Activated T-helper 9 cell treated with anti-CD3 and anti-CD28 coated beads, Interleukin-2, amount 50 U/mL, for 16 hours (primary cell): ENCODE results near the gene IL17C.
A peak's percentile ranks its signal among the peaks of the same experiment; 100 is the strongest.

Source experiments
- DNase-seq: peaks from one replicate; pipeline ENCODE4 v3.0.0-alpha.2; 2020; ENCODE audit warnings: low read depth

The IL17C gene

DNA sequence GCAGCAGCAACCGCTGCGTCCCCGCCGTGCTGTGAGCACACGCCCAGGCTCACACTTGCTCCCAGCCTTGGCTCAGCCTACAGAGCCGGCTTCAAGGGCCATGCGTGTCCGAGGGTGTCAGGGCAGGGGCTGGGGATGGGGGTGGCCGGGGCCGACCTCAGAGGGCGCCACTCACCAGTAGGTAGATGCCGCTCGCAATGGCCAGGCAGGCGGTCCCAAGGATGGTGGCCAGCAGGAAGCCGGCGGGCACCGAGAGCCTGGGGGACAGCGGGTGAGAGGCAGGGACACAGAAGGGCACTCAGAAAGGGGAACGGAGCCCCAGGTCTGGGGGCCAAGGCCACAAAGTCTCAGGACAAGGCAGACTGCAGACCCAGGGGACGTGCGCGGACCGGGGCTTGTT lies 7.6 kb downstream of the IL17C start:
- DNase-seq = no peak

DNA sequence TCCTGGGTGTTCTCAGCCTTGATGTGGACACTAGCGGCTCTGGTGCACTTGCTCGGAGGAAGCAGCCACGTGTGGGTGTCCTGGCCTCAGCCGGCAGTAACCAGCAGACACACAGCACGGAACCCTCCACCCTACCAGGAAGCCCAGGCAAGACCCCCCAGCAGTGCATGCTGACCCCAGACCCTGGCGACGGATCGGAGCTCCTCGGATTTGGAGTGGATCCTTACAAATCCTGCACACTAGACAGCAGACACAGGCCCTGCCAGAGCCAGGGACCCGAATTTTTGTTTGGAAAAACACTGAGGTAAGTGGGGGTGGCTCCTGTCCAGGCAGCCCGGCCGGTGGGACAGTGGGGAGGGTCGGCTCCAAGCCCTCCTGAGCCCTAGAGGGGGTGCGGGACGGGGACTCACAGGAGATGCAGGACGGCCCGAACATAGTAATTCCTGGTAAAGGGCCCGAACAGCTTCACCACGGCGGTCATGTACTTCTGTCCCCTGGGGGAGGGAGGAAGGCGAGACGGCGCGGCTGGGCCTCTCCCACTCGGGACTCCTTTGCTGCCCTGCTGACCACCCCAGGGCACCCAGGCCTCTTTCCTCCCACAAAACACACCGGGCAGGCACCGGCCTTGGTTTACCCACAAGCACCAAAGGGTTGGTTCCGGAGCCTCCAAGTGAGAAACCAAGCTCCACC lies 8.1 kb downstream of the IL17C start:
- no peak for DNase-seq

DNA sequence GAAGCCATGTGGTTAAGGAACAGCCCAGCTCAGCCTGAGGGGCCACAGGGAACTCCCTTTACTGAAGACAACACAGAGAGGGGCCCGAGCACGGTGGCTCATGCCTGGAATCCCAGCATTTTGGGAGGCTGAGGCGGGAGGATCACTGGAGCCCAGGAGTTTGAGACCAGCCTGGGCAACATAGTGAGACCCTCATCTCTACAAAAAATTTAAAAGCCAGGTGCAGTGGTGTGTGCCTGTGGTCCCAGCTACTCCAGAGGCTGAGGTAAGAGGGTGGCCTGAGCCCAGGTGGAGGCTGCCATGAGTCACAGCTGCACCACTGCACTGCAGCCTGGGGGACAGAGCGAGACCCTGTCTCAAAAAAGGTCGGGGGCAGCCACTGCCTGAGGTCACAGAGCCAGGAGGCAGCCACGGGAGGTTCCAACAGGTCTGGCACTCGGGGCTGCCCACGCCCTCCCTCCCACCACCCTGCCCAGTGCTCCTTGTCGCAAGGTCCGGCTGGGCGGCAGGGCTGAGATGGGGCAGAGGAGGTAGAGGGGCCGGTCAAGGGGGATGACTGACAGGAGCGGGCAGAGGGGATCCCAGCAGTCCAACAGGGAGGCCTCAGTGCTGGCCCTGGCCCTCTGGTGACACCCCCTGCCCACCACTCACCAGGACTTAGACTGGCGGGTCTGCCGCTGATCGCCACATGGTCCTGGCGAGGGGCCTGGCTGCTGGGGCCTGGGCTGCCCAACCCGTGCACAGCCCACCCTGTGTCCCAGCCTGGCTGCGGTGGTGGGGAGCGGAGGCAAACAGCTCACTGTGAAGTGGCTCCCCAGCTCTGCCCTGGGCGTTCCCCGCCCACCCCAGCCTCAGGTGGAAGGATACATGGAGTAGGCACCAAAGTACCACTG lies 9.1 kb downstream of the IL17C start:
- no peak for DNase-seq

DNA sequence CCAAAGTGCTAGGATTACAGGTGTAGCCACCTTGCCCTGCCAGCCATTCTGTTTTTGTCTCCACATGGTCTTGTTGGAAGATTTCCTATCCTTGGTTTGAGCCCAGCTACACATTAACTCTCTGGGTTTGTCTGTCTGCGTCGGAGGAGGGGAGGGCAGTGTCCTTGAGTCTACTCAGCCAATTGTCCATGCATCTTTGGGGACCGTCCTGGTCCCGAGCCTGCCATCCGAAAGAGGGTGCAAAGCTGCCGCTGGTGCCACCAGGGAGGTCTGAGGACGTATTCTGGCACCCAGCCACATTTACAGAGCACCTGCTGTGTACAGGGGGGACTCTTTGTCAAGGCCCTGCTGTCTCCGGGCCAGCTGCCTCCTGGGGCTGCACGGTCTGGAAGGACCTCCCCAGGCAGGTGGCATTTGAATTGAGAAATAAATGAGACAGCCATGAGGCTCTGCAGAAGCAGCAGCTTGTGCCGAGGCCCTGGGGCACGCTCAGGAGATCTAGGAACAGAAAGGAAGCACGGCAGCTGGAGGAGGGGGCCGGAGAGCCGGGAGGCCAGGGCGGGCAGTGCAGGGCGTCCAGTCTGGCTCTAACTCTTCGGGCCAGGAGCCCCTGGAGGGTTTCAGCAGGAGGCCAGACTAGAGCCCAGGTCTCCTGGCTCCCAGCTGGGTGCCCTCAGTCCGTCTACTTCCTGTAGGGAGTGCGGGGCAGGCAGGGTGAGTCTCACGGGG lies 11.0 kb downstream of the IL17C start:
- no peak for DNase-seq

DNA sequence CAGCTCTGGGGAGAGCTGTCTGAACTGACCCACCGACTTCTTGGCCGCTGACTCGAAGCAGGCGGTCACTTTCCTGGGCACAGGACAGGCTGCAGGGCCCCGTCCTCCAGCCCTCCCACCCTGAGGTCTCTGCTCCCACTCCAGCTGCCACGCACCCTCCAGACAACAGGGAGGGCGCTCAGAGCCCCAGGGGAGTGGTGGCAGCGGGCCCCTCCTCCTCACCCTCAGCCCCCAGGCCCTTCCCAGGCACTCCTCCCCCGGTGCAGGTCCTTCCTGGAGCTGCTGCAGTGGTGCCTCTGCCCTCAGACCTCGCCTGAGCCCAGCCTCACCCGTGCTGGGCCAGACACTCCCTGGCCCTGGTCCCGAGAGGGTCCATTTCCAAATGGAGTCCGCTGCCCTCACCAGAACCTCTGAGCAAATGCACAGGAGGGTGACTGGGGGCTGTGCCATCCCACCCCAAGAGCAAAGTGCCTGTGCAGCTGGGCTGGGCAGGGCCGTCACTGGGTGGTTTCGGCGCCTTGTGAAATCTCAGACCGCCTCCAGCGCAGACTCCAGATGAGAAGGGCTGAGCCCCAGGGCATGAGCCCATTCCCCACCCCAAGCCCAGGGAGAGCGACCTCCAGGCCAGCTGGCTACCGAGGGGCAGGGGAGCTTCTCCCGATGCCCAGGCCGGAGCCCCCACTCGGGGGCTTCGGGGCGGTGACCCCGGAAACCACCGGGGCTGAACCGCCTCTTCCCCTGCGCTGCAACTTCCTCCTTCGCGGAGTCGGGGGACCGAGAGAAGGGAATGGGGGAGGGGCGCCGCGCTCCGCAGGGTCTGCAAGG lies 11.8 kb downstream of the IL17C start:
- no peak for DNase-seq

DNA sequence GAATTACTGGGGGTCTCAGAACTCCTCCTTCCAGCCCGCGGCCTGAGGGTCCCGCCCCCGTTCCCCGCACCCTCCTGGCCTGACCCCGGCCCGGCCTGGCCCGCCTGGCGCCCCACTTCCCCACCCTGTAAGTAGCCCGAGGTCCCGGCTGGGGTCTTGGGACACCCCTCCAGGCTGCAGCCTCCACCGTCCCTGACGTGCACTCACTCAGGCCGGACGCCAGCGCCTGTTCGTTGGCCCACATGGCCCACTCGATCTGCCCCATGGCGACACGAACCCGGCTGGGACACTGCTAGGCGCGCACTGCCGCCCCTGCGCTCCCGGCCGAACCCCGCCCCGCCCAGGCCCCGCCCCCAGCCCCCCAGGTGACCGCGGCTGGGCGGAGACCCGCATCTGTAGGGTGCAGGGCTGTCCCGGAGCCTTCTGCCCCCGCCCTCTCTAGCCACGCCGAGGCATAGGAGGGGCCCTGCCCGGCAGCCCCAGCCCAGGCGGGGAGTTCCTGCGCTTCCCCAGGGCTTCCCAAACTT lies 12.4 kb downstream of the IL17C start, which contains the start of gene CYBA:
Gene CYBA (minus strand): TSS at position 305 of the 527 bp plus-strand sequence. CDS start 40 bp downstream, at position 265.
- peak; percentile 58 for DNase-seq

DNA sequence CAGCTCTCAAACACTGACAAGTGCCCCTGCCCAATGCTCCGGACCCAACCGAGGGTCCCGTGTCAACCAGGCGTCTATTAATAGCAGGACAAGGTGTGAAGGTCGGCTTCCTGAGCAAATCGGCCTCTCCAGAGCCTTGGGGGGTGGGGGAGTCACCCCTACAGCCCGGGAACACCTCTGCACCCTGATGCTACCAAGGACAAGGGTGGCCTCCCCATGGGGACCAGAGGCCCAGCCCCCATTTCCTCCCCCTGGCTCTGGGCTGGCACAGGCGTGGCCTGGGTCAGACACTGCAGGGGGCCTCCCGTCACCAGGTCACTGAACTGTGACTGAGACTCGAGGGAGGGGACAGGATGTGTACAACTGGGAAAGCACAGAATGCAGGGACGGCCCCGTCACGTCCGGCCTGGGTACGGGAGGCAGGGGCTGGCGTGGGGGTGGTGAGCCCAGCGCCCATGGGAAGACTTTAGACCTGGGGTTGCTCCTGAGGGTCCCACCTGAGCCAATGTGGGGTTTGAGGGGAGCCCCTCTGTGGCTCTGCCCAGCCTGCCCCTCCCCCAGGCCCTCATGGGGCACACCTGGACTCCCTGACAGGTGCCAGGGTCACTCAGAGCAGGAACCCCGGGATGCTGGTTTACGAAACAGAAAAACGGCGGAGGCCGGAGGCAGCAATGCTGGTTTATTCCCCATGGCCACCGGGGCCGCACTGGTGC lies 13.1 kb downstream of the IL17C start:
- DNase-seq = peak; percentile 50

DNA sequence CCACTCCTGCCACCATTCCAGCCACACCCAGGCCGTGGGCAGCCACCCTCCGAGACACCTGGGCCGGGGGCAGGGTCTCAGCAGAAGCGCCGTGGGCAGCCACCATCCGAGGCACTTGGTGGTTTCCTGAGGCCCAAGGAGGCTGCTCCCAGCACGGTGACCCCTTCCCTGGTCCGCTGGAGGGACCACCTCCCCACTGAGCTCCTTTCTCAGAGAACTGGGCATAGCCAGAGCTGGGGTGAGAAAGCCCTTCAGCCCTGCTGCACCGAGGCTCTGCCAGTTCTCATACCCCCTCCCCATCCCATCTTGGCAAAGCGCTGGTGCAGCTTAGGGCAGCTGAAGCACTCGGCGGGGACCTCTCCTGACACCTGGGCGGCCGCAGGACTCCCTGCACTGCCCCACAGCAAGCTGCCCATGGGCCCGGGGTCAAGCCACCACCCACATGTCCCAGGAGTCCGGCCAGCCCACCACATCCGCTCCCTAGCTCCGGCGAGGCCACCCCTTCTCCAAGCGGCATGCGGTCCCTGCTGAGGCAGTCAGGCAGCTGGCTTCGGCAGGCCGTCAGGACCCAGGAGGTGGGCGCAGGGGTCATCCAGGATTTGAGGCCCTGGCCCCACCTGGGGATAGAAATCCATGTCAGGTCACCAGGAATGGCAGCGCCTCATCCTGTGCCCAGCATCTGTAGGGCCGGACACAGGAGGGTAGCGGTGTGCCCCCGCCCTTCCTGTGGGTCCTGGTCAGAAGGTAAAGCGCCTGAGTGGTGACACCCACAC lies 13.8 kb downstream of the IL17C start:
- DNase-seq = no peak

DNA sequence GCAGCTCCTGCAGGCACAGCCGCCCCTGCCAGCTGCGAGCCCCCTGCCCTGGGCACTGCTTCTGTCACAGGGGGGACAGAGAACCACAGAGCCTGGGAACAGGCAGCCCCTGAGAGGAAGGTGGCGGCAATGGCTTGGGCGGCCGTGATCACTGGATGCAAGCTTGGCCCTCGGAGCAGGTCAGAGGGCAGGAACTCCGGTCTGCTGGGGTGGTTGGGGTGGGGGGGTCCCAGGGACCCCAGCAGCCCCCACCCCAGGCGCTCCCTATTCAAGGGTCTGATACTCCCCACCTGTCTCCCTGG lies 14.3 kb downstream of the IL17C start:
- no peak for DNase-seq

DNA sequence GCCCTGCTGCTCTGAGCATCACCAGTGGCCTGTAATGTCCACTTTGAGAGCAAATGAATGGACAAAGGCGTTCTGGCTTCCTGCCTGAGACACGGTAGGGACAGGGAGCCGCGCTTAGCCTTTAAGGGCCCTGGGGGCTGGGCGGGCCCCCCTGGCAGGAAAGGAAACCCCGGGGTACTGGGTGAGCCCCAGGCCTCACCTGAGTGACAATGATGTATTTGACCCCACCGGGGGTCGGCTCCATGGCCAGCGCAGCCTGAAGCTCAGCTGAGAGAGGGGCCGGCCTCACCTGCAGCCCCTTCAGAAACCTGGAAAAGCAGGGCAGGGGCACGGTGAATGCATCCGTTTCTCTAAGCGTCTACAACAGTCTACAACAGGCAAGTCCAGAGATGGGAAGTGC lies 14.7 kb downstream of the IL17C start:
- no peak for DNase-seq

DNA sequence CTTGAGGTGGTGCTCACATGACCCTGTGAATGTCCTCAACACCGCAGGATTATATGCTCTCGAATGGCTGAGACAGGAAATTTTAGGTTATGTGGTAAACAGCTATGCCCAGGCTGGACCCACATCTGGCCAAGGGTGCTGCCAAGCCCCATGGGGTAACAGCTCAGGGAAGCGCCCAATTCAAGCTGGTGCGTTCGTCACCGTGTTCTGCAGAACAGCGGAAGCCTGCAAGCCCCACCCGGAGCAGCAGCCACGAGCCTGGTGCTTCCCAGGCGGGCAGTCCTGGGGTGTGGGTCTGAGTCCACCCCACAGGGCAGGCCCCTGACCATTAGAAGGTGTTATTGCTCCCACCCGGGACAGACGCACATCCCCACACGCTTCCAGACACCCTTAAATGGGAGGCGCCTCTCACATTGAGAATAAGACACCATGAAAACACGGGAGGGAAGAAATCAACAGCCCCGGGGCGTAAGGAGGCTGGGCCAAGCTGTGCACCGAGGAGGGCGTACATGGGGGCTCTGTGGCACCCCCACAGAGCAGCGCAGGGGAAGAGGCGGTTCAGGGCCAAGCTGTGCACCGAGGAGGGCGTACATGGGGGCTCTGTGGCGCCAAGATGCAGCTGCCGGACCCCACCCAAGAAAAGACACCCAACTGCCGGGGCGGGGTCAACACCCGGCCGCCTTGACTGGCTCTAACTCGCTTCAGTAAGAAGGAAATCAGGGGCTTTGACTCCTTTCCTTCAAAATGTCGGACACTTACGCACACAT lies 15.4 kb downstream of the IL17C start:
- DNase-seq = no peak

DNA sequence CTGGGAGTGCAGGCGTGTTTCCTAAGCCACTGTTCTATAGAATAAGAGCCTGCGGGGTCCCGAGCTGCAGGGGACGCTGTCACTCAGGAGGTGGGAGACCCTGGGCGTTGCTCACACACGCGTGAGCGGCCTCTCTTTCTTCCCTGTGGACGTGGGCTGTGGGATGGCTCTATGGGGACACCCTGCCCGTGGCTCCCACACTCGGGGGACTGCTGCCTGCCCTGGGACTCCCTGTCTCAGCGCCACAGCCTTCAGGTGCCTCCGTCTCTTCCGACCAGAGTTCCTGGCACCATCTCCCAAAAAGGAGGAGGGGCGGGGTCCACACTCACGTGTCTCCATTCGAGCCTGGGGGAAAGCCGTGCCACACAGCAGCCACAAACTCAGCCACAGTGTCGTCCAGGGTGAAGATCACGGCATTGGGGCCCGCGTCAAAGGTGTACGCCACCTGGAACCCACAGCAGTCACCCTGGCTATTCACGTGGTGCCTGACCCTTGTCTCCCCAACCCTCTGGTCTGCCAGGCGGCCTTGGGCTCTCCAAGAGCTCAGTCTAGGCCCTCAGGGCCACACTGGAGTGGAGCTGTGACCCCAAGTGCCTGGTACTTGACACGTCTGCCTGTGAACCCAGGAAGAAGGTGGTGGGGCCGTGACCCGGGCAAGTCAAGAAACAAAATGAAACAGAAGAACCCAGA lies 16.1 kb downstream of the IL17C start:
- DNase-seq = no peak

DNA sequence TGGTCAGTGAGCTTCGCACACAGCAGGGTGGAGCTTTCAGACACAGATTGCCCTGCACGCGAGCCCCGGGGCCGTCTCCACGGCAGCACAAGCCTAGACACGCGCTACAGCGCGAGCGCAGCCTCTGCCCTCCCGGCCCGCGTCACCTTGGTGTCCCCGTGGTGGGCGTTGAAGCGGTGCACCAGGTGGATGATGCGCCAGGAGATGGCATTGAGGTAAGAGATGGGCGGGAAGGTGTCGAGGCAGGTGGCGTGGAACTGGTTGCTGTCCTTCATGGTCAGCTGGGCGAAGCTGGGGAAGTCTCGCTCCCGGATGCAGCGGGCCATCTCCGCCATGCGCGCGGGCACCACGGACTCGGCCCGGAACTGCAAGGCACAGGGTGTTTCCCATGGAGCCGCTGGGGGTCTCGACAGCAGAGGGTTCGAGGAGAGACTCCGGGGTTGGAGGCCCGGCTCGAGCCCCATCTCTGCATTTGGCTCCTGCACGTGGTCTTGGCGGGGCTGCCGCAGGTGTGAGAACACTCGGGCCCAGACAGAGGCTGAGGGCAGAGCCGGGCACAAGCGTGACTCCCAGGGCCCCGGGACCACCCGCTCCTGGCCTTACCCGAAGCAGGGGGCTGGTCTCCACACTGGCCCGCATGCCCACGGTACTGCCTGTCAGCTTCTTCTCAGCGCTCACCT lies 16.8 kb downstream of the IL17C start:
- no peak for DNase-seq

DNA sequence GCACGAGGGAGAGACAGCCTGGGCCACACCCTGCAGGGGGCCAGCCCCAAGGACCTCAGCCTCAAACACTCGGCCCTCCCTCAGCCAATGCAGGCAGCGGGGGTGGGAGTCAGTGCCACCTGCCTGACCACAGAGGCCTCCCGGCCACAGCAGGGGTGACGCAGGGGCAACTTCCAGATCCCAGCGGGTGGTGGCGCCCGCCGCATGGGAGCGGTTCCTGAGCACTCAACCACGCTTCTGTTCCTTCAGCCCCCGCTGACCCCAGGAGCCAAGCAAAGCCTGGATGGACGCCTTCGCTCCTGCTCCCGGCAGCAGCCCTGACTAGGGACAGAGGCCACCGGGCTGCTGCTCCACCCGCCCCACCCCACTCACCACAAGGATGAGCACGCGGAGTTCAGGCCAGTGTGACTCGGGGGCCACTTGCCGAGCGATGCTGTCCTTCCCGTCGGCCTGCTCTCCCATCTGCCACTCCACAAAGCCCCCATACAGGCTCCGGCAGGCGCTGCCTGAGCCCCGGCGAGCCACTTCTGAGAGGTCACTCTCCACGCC lies 17.4 kb downstream of the IL17C start:
- DNase-seq = no peak

DNA sequence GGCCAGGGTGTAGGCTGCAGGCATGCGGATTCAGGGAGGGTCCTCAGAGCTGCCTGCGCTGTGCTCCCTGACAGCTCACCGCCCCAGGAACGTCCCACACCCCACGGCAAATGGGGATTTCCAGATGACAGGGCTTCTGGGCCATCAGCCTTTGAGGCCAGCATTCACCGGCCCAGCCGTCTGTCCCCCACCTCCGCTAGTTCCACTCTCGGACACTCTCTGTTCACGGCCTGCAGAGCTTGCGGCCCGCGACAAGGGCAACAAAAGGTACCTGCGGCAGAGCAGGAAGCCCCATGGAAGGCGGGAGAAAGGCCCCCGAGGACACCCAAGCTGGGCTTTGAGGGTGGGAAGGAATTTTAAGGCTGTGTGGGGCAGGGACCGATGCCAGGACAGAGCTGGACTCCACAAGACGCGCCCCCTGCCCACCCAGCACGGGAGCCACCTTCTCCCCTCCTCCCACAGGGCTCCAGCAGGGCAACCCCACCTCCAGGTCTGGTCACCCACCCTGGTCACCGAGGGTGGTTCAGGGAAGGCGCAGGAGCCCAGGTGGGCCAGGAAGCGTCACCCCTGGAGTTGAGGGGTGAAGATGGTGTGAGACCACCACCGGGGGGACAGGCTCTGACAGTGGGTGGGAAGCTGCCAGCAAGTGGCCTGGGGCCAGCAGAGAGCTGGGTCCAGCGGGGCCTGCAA lies 18.1 kb downstream of the IL17C start:
- no peak for DNase-seq

DNA sequence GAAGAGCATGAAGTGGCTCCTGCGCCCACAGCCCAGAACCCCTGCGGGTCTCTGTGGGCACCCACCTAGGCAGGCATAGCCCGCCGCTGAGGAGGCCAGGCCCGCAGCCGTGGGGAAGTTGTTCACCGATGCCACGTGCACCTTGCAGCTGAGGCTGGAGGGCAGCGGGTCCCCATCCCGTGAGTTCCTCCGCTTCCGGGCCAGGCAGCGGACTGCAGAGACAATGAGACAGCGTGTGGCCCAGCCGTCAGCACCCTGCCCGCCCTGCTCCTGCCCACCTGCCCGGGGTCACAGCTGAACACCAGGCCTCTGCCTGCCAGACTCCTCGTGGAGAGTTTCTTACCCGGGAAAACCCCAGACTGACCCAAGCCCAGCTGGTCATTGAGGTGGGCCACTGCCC lies 19.0 kb downstream of the IL17C start:
- no peak for DNase-seq

DNA sequence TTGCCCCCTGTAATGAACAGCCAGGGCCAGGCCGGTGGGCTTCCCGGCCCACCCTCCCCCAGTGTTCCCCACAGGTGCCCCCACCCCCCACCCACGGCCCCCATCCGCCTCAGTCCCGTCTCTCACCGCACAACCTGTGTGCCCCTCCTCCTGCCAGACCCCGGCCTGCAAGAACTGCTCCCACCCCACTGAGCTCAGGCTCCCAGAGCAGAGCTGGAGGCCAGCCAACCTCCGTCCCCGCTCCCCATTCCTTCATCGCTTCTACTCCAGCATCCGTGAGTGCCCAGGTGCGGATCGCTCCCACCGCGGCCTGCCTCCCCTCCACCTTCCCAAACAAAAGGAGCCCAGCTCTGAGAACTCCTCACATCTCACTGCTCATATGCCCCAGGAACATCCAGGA lies 20.3 kb downstream of the IL17C start:
- no peak for DNase-seq
